ENCODE data around the gene PRKCI.
"Not testable (repeated sequence)": the region's sequence is repeated elsewhere in the genome, so short reads cannot be mapped to it uniquely, and the experiment has no call there.

The PRKCI gene
- total RNA-seq = 26.9 to 89.4 (median 53.0) reads per million in 9 experiments

- Mint-ChIP-seq H3K27me3 (no peaks in the 10 kb centered on the region), H3K9me3 (no peaks in the 10 kb centered on the region), H3K4me3 (peak within 1 kb of the TSS; percentile 87 to 93), H3K4me1 (ENCODE audit: low read depth in 2 of 2) (peaks cover 10 to 24% of the 10 kb centered on the region in 2 donors), H3K36me3 (ENCODE audit: insufficient read depth) (no peaks in the 10 kb centered on the region), H3K27ac (peak within 1 kb of the TSS; percentile 96 to 97)
- DNase-seq (peak; percentile 76 to 77 (median 76)), ATAC-seq (replicated peaks) (peak; percentile 90)
These were observed at the start of gene PRKCI for GRCh38 chr3:170221924-170222646. Gene PRKCI, plus strand, starts transcription at chr3:170222424. Its CDS starts 246 bp downstream, at chr3:170222670.

DNA sequence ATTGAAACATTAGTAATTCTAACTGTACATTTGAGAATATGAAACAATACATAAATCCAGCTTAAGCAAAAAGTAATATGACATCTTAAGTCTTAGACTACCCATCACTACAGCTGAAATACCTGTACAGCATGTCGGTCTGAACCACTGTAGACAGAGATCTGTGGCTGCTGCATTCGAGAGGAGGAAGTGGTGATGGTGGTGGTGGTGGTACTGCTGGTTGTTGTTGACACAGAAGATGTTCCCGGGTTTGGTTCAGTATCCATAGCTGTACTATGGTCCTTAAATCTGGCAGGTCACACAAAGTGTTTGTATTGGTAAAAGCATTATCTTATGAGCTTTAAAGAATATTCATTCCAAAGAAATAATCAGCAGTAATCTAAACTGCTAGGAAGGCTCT, 43.6 kb upstream of the PRKCI start:
- H3K36me3 Mint-ChIP-seq (ENCODE audit: insufficient read depth) = peaks cover 69% of the 10 kb centered on the region
- no peaks in the 10 kb centered on the region for H3K9me3 Mint-ChIP-seq
- DNase-seq (peak; percentile 45 to 56 (median 52)), ATAC-seq (replicated peaks) (peak; percentile 64)
- peak overlapping the region in 1 of 2 donors; percentile 67 for H3K27ac Mint-ChIP-seq
- H3K4me3 Mint-ChIP-seq = peak overlapping the region; percentile 58 to 61
- H3K4me1 Mint-ChIP-seq (ENCODE audit: low read depth in 2 of 2) = peaks cover 33 to 50% of the 10 kb centered on the region in 2 donors
- no peaks in the 10 kb centered on the region for H3K27me3 Mint-ChIP-seq

DNA sequence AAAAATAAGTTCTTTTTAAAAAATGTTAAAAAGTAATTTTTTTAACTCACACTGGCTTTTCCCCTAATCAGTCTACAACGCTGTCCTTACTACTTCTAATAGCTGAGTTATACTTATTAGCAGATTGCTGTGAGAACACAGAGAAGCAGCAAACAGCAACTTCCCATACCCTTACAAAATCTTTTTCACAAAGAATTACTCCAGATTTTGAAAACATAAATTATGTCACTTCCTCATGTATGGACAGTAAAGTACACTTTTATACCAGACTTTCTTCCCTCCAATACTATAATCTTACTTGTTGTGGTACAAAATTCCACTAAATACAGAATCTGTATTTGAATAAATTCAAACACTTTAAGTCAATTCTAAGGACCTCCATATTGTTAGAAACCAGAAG, 42.8 kb upstream of the PRKCI start:
- ATAC-seq (replicated peaks) = no peak
- Mint-ChIP-seq H3K27me3 (no peaks in the 10 kb centered on the region), H3K27ac (peak overlapping the region; percentile 99 to 100), H3K36me3 (ENCODE audit: insufficient read depth) (peaks cover 61% of the 10 kb centered on the region), H3K9me3 (no peaks in the 10 kb centered on the region), H3K4me3 (peak overlapping the region; percentile 96), H3K4me1 (ENCODE audit: low read depth in 2 of 2) (peaks cover 33 to 48% of the 10 kb centered on the region in 2 donors)
- no peak for DNase-seq

DNA sequence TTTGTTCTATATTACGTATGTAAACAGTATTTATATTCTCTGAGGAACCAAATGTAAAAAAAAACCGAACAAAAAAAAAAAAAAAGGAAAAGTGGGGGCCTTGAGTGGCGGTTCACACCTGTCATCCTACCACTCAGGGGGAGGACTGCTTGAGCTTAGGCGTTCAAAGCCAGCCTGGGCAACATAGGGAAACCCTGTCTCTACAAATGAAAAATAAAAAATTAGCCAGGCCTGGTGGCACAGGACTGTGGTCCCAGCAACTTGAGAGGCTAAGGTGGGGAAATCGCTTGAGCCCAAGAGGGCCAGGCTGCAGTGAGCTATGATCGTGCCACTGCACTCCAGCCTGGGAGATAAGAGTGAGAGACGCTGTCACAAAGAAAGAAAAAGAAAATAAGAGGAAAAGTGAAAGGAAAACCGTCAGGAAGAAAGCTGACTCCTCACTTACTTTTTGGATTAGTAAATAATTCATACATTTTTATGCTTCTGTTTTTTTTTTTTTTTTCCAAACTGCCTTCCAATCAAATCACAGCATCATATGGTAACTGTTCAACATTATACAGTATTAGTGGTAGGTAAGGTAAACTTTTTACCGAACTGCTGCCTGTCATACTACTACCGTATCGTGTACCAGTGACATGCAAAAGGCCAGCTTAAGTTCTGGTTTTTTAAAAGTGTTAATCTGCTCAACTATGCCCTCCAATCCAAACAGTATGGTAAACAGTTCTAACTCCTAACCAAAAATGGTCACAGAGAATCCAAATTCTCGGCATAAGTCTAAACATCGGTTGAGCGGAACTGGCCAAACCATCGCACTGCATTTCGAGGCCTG, 41.9 kb upstream of the PRKCI start:
- Mint-ChIP-seq H3K9me3 (no peaks in the 10 kb centered on the region), H3K27me3 (no peaks in the 10 kb centered on the region), H3K4me3 (peak overlapping the region; percentile 96), H3K36me3 (ENCODE audit: insufficient read depth) (peaks cover 53% of the 10 kb centered on the region), H3K27ac (peak overlapping the region; percentile 99 to 100), H3K4me1 (ENCODE audit: low read depth in 2 of 2) (peaks cover 30 to 39% of the 10 kb centered on the region in 2 donors)
- ATAC-seq (replicated peaks) (peak; percentile 34), DNase-seq (peak in 1 of 3 experiments; percentile 15)

GRCh38 chr3:170180908-170181885, 41.0 kb upstream of the PRKCI start, which contains the start of gene PHC3:
Gene PHC3, minus strand, starts transcription at chr3:170181733. Its CDS starts 18 bp downstream, at chr3:170181715.
- ATAC-seq (replicated peaks) = peak; percentile 75
- peaks cover 28 to 35% of the 10 kb centered on the region in 2 donors for H3K4me1 Mint-ChIP-seq (ENCODE audit: low read depth in 2 of 2)
- no peaks in the 10 kb centered on the region for H3K9me3 Mint-ChIP-seq
- no peaks in the 10 kb centered on the region for H3K27me3 Mint-ChIP-seq
- DNase-seq = peak; percentile 88 to 89 (median 88)
- peaks cover 44% of the 10 kb centered on the region for H3K36me3 Mint-ChIP-seq (ENCODE audit: insufficient read depth)
- peak within 1 kb of the TSS; percentile 99 to 100 for H3K27ac Mint-ChIP-seq
- H3K4me3 Mint-ChIP-seq = peak within 1 kb of the TSS; percentile 96

- DNase-seq (no peak), ATAC-seq (replicated peaks) (peak; percentile 5)
- no peak overlapping the region for H3K4me3 Mint-ChIP-seq
- H3K36me3 Mint-ChIP-seq (ENCODE audit: insufficient read depth) = no peaks in the 10 kb centered on the region
- H3K27me3 Mint-ChIP-seq = peaks cover 5 to 9% of the 10 kb centered on the region in 2 donors
- no peak overlapping the region for H3K27ac Mint-ChIP-seq
- H3K4me1 Mint-ChIP-seq (ENCODE audit: low read depth in 2 of 2) = peaks cover 0 to 6% of the 10 kb centered on the region in 2 donors
- H3K9me3 Mint-ChIP-seq = no peaks in the 10 kb centered on the region
These were observed 32.6 kb upstream of the PRKCI start for GRCh38 chr3:170189398-170190256.

- H3K36me3 Mint-ChIP-seq (ENCODE audit: insufficient read depth); H3K9me3 Mint-ChIP-seq; H3K4me1 Mint-ChIP-seq (ENCODE audit: low read depth in 2 of 2); H3K27ac Mint-ChIP-seq; DNase-seq; ATAC-seq (replicated peaks); H3K4me3 Mint-ChIP-seq: not testable (repeated sequence)
- peaks cover 12 to 22% of the 10 kb centered on the region in 2 donors for H3K27me3 Mint-ChIP-seq
These were observed 26.5 kb upstream of the PRKCI start for GRCh38 chr3:170195759-170196158.

DNA sequence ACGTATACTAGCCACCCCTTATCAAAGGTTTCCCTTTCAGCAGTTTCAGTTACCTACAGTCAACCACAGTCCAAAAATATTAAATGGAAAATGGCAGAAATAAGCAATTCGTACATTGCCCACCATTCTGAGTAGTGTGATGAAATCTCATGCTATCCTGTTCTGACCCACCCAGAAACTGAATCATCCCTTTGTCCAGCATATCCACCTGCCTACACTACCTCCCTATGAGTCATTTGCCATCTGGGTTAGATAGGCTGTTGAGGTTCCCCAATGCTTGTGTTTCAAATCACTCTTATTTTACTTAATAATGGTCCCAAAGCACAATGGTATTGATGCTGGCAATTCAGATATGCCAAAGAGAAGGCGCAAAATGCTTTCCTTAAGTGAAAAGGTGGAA, 25.4 kb upstream of the PRKCI start:
- no peak overlapping the region for H3K27ac Mint-ChIP-seq
- DNase-seq = no peak
- no peak for ATAC-seq (replicated peaks)
- H3K36me3 Mint-ChIP-seq (ENCODE audit: insufficient read depth) = no peaks in the 10 kb centered on the region
- H3K4me1 Mint-ChIP-seq (ENCODE audit: low read depth in 2 of 2) = no peaks in the 10 kb centered on the region
- H3K27me3 Mint-ChIP-seq = peaks cover 12 to 22% of the 10 kb centered on the region in 2 donors
- H3K4me3 Mint-ChIP-seq = no peak overlapping the region
- H3K9me3 Mint-ChIP-seq = no peaks in the 10 kb centered on the region

DNA sequence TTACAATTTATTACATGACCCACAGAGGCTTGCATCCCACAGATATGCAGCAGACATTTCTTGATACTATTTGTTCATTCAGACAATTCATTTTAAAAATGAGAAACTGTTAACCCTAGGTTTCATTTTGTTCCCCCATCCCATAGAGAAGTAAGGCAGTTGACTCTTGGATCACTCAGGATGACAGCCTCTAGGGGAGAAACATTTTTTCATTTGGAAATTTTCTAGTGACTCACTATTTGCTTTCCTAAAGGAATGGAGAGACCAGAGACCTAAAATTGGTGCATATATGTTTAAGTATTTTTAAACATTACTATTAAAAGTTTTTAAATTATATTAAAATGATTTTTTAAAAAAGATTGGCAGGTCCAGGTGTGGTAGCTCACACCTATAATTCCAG, 21.2 kb upstream of the PRKCI start:
- DNase-seq (no peak), ATAC-seq (replicated peaks) (no peak)
- no peak overlapping the region for H3K4me3 Mint-ChIP-seq
- peaks cover 21 to 41% of the 10 kb centered on the region in 2 donors for H3K27me3 Mint-ChIP-seq
- no peaks in the 10 kb centered on the region for H3K9me3 Mint-ChIP-seq
- no peak overlapping the region for H3K27ac Mint-ChIP-seq
- no peaks in the 10 kb centered on the region for H3K4me1 Mint-ChIP-seq (ENCODE audit: low read depth in 2 of 2)
- peaks cover 3% of the 10 kb centered on the region for H3K36me3 Mint-ChIP-seq (ENCODE audit: insufficient read depth)

GRCh38 chr3:170201527-170201926, 20.7 kb upstream of the PRKCI start:
- Mint-ChIP-seq H3K9me3 (no peaks in the 10 kb centered on the region), H3K27me3 (peaks cover 27 to 47% of the 10 kb centered on the region in 2 donors), H3K36me3 (ENCODE audit: insufficient read depth) (peaks cover 3% of the 10 kb centered on the region), H3K4me1 (ENCODE audit: low read depth in 2 of 2) (no peaks in the 10 kb centered on the region), H3K4me3 (no peak overlapping the region), H3K27ac (no peak overlapping the region)
- no peak for DNase-seq
- no peak for ATAC-seq (replicated peaks)

DNA sequence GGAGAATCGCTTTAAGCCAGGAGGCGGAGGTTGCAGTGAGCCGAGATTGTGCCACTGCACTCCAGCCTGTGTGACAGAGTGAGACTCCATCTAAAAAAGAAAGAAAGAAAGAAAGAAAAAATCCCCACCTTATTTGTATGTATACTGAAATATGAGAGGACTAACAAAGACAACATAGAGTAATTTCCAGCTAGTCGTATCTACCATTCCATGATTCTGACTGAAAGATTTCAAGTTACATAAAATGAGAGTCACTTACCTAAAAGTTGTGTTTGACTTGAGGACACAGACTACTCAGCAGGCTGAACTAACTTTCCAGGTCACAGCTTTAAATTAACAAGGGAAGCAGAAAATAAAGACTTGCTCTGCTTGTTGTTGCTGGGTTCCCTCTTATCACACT, 18.8 kb upstream of the PRKCI start:
- H3K27ac Mint-ChIP-seq = no peak overlapping the region
- no peak for ATAC-seq (replicated peaks)
- no peaks in the 10 kb centered on the region for H3K9me3 Mint-ChIP-seq
- H3K4me3 Mint-ChIP-seq = no peak overlapping the region
- H3K36me3 Mint-ChIP-seq (ENCODE audit: insufficient read depth) = peaks cover 3% of the 10 kb centered on the region
- H3K27me3 Mint-ChIP-seq = peaks cover 29 to 51% of the 10 kb centered on the region in 2 donors
- no peaks in the 10 kb centered on the region for H3K4me1 Mint-ChIP-seq (ENCODE audit: low read depth in 2 of 2)
- DNase-seq = no peak

DNA sequence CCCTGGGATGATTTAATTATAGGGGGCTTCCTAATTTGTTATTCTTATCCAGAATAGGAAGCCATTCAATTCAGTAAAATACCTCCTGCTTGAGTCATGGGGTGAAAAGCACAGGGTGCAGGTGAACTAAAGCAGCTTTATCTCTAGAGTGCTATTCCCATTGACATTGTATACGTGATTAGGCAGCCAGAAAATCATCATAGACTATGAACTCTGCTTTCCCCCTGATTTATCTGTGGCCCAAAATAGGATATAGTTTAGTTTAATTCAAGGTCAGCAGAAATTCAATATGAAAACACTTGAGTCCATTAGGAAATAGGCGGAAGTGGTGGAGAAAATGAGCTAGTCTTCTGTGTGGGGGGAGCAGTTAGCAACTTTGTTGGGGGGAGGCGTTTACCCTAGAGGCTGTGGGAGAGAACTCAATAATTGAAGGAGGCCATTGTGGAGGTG, 18.2 kb upstream of the PRKCI start:
- DNase-seq (no peak), ATAC-seq (replicated peaks) (no peak)
- peaks cover 26 to 51% of the 10 kb centered on the region in 2 donors for H3K27me3 Mint-ChIP-seq
- peaks cover 3% of the 10 kb centered on the region for H3K36me3 Mint-ChIP-seq (ENCODE audit: insufficient read depth)
- H3K9me3 Mint-ChIP-seq = no peaks in the 10 kb centered on the region
- H3K27ac Mint-ChIP-seq = no peak overlapping the region
- no peaks in the 10 kb centered on the region for H3K4me1 Mint-ChIP-seq (ENCODE audit: low read depth in 2 of 2)
- no peak overlapping the region for H3K4me3 Mint-ChIP-seq

Measured in effector memory CD8-positive, alpha-beta T cell (primary cell).